B cell (primary cell): ENCODE data around the gene CLEC4D.

ENCODE experiments used
- CTCF ChIP-seq: fragments of 200-600 bp; IDR thresholded peaks from one replicate; pipeline ENCODE4 v1.8.0; 2022; ENCODE audit warnings: antibody characterized with exemption, mild to moderate bottlenecking
- EZH2 ChIP-seq: IDR thresholded peaks from 2 replicates; pipeline ENCODE4 v1.6.1; 2012; ENCODE audit warnings: borderline replicate concordance, low read depth, mild to moderate bottlenecking, moderate library complexity, low read length; ENCODE audit not compliant: insufficient read depth, poor library complexity, severe bottlenecking

GRCh38 chr12:8483079-8483478 lies 30.2 kb upstream of the CLEC4D start:
- TF ChIP-seq EZH2 = no peak
- TF ChIP-seq CTCF = no peak
